ENCODE data around the gene ZCCHC4.

ZCCHC4 gene

GRCh38 chr4:25343671-25344070, 31.1 kb downstream of the ZCCHC4 start:
- no peak for TF ChIP-seq CTCF (IDR thresholded peaks at IDR 0.05; ENCODE audit: extremely low read depth, insufficient read depth, missing control alignments)
- in situ Hi-C loops (cut with MboI; ENCODE audit: low pct_unique_long_range_greater_than_20kb, low sequenced_read_pairs, unreplicated experiment), result no loop called here
- no peak for DNase-seq (ENCODE audit: low spot score)

- no peak for DNase-seq (ENCODE audit: low spot score)
- TF ChIP-seq CTCF (IDR thresholded peaks at IDR 0.05; ENCODE audit: extremely low read depth, insufficient read depth, missing control alignments), result no peak
- in situ Hi-C loops (cut with MboI; ENCODE audit: low pct_unique_long_range_greater_than_20kb, low sequenced_read_pairs, unreplicated experiment), result no loop called here
Measured at GRCh38 chr4:25345744-25346143, 33.2 kb downstream of the ZCCHC4 start.

GRCh38 chr4:25346913-25347312, 34.3 kb downstream of the ZCCHC4 start:
- in situ Hi-C loops (cut with MboI; ENCODE audit: low pct_unique_long_range_greater_than_20kb, low sequenced_read_pairs, unreplicated experiment), result no loop called here
- DNase-seq (ENCODE audit: low spot score), result peak; percentile 13
- no peak for TF ChIP-seq CTCF (IDR thresholded peaks at IDR 0.05; ENCODE audit: extremely low read depth, insufficient read depth, missing control alignments)

GRCh38 chr4:25347473-25347872, 34.9 kb downstream of the ZCCHC4 start:
- TF ChIP-seq CTCF (IDR thresholded peaks at IDR 0.05; ENCODE audit: extremely low read depth, insufficient read depth, missing control alignments), result no peak
- in situ Hi-C loops (cut with MboI; ENCODE audit: low pct_unique_long_range_greater_than_20kb, low sequenced_read_pairs, unreplicated experiment), result no loop called here
- DNase-seq (ENCODE audit: low spot score), result no peak

GRCh38 chr4:25347971-25348370, 35.4 kb downstream of the ZCCHC4 start:
- DNase-seq (ENCODE audit: low spot score), result no peak
- in situ Hi-C loops (cut with MboI; ENCODE audit: low pct_unique_long_range_greater_than_20kb, low sequenced_read_pairs, unreplicated experiment), result no loop called here
- no peak for TF ChIP-seq CTCF (IDR thresholded peaks at IDR 0.05; ENCODE audit: extremely low read depth, insufficient read depth, missing control alignments)

GRCh38 chr4:25350561-25350960, 38.0 kb downstream of the ZCCHC4 start:
- in situ Hi-C loops (cut with MboI; ENCODE audit: low pct_unique_long_range_greater_than_20kb, low sequenced_read_pairs, unreplicated experiment), result loop anchor here (25.0 kb wide), 1 partner anchor 363 kb away; no protein-coding TSS in a partner anchor
- no peak for TF ChIP-seq CTCF (IDR thresholded peaks at IDR 0.05; ENCODE audit: extremely low read depth, insufficient read depth, missing control alignments)
- no peak for DNase-seq (ENCODE audit: low spot score)

Data from GM13977 (cell line).